DMS114 treated with DMSO at 0.1 percent for 48 hours (cell line): ENCODE results near the gene OLFML2B.

Experiments used
- DNase-seq: peaks from one replicate; lab custom pipeline; 2025; ENCODE audit not compliant: unreplicated experiment; lab: John Stamatoyannopoulos, UW

The OLFML2B gene

GRCh38 chr1:161948435-161948834 lies 75.2 kb downstream of the OLFML2B start:
- no peak for DNase-seq

DNA sequence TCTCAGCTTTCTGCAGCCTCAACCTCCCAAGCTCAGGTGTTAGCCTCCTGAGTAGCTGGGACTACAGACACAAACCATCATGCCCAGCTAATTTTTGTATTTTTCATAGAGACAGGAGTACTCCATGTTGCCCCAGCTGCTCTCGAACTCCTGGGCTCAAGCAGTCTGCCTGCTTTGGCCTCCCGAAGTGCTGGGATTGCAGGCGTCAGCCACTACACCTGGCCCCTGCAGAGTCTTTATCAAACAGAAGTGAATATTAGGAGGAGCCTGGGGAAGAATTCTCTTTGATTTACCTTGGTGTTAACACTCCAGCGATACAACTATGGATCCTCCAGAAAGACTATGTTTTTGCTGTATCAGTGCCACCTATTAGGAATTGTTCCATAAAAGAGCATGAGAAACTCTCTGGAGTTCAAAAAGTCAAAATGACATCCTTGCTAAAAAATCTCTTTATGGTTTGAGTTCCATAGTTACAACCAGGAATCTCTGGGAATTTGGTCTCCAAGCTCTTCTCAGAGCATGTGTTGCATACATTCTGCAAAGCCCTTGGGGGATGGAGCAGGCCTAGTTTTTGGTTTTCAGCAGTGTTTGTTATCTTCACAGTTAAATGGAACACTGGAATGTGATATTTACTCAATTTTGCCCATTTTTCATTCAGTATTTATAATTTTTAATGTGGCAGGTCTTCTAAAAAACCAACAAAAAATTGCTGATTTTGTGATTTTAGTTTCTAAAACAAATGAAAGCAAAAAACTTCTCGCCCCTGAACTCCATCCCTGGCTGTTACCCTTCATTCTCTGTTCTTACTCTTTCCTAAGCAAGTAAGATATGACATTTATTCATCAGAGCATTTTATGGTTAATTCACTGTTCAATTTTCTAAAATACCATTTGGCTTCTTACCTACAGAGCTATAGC lies 77.3 kb downstream of the OLFML2B start:
- DNase-seq, result no peak

DNA sequence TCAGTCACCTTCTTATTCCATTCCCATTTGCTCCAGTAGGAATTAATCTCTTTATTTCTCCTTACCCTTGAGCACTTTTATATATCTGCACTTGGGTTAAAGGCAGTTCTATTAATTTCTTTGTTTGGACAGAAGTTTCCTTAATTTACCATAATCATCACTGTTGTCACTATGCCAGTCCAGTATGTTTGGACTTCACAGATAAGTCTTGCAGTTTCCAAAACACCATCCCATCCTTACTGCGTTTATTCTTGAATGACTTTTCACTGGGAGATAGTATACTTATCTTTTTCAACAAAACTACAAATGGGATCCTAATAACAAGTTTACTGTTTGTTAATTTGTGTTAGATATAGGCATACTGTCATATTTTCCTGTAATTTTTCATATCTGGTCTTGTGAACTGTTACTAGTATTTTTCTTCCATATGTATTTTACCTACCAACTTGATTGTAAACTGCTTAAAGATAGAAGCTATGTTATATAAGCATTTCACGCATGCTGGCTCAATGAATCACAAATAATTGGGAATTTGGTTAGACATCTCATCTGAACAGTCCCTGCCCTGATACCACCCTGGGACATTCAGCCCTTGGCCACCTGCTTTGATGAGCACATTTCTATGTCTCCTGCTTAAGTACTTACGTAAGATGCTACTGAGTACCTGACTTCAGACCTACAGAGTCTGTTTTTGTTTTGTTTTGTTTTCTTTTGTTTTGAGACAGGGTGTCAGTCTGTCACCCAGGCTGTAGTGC lies 78.2 kb downstream of the OLFML2B start:
- DNase-seq, result no peak

GRCh38 chr1:161944381-161944780 lies 79.3 kb downstream of the OLFML2B start:
- no peak for DNase-seq

- DNase-seq, result no peak
Observed at GRCh38 chr1:161943737-161944136, 79.9 kb downstream of the OLFML2B start.

DNA sequence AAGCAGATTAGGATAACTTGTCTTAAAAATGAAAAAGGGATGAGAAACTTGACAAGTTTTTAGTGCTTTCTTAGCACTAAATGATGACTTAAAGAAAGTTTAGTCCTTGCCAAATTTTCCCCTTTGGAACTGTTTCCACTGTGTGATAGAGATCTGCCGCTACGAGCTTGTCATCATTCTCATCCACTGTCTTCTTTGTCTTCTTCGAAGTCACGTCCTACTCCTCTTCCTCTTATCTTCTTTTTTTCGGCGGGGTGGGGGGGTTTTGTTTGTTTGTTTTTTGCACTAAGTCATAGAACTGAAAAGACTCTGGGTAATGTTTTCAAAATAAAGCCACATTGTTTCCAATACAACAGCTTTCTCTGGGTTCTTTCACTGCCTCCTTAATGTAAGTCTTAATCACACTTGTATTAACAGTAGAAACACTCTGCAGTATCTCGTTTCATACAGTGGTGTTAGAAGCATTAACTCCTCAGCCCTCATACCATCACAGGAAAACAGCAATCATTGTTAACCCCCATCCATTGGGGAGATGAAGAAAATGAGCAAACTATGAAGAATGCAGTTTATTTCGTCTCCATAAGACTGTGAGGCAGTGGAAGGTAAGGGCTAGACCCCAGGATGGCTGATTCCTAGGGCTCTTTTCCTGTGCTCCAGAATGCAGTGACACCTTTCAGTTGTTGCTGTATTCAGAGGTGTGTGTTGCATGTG lies 81.8 kb downstream of the OLFML2B start:
- DNase-seq, result no peak

DNA sequence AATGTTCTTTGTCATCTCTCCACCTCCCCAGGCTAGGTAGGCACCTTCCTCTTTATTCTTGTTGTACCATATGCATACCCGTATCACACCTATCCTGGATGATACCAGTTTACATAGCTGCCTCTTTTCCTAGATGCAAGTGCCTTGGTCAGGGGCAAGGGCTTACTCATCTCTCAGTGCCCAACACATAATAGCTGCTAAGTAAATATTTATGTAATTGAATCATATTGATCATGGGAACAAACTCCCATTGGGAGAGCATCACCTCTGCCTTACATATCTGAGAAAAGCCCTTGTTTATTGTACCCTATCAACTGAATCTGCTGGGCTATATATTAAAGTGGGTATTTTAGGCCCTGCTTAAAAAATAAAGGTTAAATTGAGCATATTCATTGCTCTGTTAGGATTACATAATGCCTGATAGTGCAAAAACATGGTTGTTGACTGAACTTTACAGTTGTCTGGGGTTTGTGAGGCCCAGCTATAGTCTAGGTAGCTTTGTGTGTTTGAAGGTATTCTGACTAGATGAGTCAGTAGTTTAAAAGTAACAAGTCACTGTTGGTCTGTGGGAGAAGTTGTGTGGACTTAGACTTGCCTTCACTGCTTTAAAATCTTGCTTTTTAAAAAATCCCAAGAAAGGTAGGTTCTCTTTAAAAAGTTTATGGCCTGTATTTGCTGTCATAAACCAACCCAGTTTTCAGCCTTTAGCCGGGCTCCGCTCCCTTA lies 82.6 kb downstream of the OLFML2B start:
- no peak for DNase-seq

- DNase-seq, result no peak
Observed at GRCh38 chr1:161936786-161937185, 86.9 kb downstream of the OLFML2B start.

DNA sequence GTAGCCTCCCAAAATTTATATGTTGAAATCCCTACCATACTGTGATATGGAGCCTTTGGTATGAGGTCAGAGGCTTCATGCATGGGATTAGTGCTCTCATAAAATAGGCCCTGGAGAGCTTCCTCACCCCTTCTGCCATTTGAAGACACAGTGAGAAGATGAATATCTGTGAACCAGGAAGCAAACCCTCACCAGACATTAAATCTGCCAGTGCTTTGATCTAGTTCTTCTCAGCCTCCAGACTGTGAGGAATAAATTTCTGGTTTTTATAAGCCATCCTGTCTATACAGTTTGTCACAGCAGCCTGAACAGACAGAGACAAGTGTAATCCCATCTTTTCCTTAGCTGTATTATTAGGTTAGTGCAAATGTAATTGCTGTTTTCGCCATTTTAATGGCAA lies 88.4 kb downstream of the OLFML2B start:
- DNase-seq, result no peak

DNA sequence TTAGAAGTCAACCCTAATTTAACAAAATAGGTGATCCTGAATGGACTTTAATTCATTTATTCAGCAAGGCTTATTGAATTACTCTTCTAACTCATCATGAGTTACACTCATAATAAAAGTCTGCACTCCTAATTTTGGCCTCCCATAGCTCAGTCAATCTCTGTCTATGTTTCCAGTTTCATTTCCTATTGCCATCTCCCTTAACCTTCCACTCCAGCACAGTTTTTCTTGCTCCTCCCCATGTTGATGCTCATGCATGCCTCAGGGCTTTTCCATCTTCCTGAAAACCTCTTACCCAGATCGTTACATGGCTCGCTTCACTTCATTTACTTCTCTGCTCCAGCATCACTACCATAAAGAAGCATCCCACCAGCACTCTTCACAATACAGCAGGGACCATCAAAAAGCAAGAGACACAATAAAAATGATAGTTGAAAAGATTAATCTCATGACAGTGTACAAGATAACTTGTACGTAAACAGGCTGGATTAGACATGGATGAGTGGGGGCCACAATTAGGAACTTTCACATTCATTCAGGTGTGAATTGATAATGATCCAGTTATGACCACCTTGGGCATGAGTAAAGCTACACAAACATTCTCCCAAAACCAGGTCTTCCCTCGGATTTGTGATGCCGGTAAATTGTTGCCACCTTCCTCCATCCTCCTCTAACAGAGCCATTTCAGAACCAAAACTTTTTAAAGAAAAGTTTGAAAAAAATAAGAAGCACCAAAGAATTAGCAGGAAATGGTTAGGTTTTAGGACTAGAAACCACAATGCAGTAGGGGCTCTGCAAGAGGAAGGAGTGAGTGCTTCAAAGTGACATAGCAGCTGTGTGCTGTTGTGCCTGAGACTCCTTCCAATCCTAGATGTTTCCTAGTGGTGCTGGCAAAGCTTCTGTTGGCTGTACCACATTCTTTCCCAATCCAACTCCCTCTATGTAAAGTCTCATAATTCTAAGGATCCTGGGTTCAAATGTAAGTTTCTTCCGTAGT lies 89.8 kb downstream of the OLFML2B start:
- DNase-seq, result no peak
